GM12864 (cell line): ENCODE results near the gene CDK11B.
"Not testable (repeated sequence)": the region's sequence is repeated elsewhere in the genome, so short reads cannot be mapped to it uniquely, and the experiment has no call there.

Experiments
- DNase-seq: peaks from one replicate; pipeline ENCODE4 v3.0.0-alpha.2; 2011; ENCODE audit warnings: low read depth
- H3K4me3 ChIP-seq: 2 replicates; pipeline ENCODE4 v1.5.1; 2011; ENCODE audit warnings: mild to moderate bottlenecking, low read depth, low read length, control low read depth
- TF ChIP-seq, protein P1 (sequence below): IDR thresholded peaks from 2 replicates; pipeline ENCODE4 v1.5.1; 2011; ENCODE audit warnings: low read depth, mild to moderate bottlenecking, moderate library complexity, low read length, control low read depth, inconsistent platforms; ENCODE audit errors: missing control alignments

Gene CDK11B

DNA sequence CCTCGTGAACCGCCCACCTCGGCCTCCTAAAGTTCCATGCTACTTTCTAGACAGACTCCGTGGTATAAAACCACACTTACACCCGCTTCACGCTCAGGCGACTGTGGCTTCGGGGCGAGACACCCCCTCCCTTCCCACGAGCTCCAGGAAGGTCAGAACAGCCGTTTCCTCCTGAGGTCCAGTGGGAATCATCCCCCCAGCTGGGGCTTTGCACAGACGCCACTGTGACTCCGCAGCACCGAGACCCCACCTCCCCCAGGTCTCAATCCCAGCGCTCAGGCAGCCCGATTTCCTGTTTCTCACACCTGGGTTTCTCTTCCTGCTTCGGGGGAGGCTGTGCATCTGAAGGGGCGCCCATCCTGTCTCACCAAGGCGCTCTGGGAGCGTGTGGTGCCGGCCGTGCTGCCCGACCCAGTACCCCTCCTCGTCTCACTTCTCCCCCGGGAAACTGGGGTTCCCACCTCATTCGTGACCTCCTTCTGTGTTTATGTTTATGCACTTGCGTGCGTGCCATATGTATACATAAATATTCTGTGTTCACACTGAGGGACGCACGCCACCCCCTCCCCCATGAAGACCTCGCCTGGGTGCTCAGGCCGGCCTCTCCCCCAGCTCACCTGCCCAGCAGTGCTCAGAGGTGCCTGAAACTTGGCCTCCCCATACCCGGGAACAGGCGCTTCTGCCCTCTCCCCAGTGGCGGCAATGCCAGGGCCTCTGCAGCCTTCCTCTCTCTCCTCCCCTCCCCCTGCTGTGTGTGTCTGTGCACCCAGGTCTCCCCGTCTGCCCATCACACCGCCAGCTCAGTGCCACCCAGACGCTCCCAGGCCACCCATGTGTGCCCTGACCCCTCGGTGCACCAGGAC lies 19.1 kb upstream of the CDK11B start:
- TF ChIP-seq, protein P1, sequence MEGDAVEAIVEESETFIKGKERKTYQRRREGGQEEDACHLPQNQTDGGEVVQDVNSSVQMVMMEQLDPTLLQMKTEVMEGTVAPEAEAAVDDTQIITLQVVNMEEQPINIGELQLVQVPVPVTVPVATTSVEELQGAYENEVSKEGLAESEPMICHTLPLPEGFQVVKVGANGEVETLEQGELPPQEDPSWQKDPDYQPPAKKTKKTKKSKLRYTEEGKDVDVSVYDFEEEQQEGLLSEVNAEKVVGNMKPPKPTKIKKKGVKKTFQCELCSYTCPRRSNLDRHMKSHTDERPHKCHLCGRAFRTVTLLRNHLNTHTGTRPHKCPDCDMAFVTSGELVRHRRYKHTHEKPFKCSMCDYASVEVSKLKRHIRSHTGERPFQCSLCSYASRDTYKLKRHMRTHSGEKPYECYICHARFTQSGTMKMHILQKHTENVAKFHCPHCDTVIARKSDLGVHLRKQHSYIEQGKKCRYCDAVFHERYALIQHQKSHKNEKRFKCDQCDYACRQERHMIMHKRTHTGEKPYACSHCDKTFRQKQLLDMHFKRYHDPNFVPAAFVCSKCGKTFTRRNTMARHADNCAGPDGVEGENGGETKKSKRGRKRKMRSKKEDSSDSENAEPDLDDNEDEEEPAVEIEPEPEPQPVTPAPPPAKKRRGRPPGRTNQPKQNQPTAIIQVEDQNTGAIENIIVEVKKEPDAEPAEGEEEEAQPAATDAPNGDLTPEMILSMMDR, result no peak
- DNase-seq, result peak; percentile 85
- peak overlapping the region; percentile 44 for H3K4me3 ChIP-seq

GRCh38 chr1:1676087-1676486 lies 17.3 kb upstream of the CDK11B start:
- not testable (repeated sequence) for DNase-seq, H3K4me3 ChIP-seq

DNA sequence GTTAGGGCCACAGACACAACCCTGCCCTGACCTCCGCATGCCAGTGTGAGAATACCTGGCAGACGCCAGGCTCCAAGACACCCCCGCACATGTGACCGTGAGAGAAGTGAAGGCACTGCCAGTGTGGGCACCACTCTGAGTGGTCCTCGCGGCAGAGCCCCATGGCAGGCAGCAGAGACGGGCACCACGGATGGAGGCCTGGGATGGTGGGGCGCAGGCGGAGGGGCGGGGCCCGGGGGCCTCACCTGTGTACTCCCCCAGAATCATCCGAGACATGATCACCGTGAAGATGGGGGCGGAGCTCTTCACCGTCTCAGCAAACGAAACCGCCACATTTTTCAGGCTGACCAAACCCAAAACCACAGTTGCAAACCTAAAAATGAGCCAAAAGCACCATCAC lies 16.4 kb upstream of the CDK11B start:
- not testable (repeated sequence) for H3K4me3 ChIP-seq, DNase-seq

GRCh38 chr1:1674806-1675205 lies 16.0 kb upstream of the CDK11B start:
- not testable (repeated sequence) for H3K4me3 ChIP-seq

DNA sequence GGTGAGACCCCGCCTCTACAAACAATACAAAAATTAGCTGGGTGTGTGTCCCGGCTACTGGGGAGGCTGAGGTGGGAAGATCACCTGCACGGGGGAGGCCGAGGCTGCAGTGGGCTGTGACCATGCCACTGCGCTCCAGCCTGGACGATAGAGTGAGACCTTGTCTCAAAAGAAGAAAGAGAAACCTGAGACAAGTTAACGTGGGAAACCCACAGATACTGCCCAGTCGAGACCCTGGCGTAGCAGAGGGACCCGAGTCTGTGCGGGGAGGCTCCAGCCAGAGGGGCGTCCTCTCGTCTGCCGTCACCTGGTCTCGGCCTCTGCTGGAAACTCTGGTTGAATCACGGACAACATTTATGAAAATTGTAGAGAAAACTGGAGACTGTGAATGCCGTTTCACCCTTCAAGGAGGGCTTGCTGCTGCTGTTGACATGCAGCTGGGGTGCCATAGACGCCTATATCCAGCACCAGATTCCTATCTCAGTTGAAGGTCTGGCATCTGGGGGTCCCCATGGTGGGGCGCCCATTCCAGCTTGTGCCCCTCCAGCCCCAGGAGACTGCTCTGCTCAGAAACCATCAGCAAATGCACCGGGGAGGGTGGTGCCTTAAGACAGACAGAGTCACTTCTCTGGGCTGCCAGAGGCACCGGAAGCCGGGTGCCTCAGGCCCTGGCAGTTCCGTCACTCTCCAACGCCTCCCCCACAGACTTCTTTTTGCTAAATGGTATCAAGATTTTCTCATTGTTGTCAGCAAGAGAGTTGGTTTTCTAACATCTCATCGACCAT lies 13.6 kb upstream of the CDK11B start:
- TF ChIP-seq, protein P1, result no peak
- H3K4me3 ChIP-seq, result no peak overlapping the region
- DNase-seq, result no peak

More at GRCh38 chr1:1674806-1675205, 16.0 kb upstream of the CDK11B start:
- not testable (repeated sequence) for DNase-seq

- no peak for DNase-seq
- TF ChIP-seq, protein P1, result no peak
- no peak overlapping the region for H3K4me3 ChIP-seq
Observed at GRCh38 chr1:1671365-1672119, 12.7 kb upstream of the CDK11B start.

GRCh38 chr1:1670866-1671265 lies 12.1 kb upstream of the CDK11B start:
- TF ChIP-seq, protein P1, result no peak
- DNase-seq, result no peak

More at GRCh38 chr1:1670866-1671265, 12.1 kb upstream of the CDK11B start:
- no peak overlapping the region for H3K4me3 ChIP-seq
